Stomach (tissue), 4 donors: ENCODE data around the gene FXYD3.

Experiments
- EP300 ChIP-seq: sonication (generic); formaldehyde crosslinking; IDR thresholded peaks from one replicate; pipeline ENCODE4 v1.6.1; 2017; ENCODE audit warnings: antibody characterized with exemption
- POLR2A ChIP-seq, 4 donors: fragments of 450-650 bp; IDR thresholded peaks; one replicate each; pipeline ENCODE4 v1.6.1; 2016; ENCODE audit warnings: antibody characterized with exemption in 4 of 4, control low read depth in 2 of 4, mild to moderate bottlenecking in 1 of 4, moderate library complexity in 1 of 4
- POLR2AphosphoS5 ChIP-seq, 3 donors: sonication (generic); formaldehyde crosslinking; IDR thresholded peaks; one replicate each; pipeline ENCODE4 v1.6.1; 2016; ENCODE audit warnings: antibody characterized with exemption in 3 of 3
- TF ChIP-seq, protein P1 (sequence below), 7 experiments: fragments of 450-650 bp in 4 of 7; fragments of 200-600 bp in 3 of 7; sonication (generic) in 3 of 7; IDR thresholded peaks; one replicate each; pipeline ENCODE4 v1.5.1; 2016 to 2019; ENCODE audit warnings: antibody characterized with exemption in 7 of 7, control low read depth in 2 of 7, mild to moderate bottlenecking in 1 of 7

DNA sequence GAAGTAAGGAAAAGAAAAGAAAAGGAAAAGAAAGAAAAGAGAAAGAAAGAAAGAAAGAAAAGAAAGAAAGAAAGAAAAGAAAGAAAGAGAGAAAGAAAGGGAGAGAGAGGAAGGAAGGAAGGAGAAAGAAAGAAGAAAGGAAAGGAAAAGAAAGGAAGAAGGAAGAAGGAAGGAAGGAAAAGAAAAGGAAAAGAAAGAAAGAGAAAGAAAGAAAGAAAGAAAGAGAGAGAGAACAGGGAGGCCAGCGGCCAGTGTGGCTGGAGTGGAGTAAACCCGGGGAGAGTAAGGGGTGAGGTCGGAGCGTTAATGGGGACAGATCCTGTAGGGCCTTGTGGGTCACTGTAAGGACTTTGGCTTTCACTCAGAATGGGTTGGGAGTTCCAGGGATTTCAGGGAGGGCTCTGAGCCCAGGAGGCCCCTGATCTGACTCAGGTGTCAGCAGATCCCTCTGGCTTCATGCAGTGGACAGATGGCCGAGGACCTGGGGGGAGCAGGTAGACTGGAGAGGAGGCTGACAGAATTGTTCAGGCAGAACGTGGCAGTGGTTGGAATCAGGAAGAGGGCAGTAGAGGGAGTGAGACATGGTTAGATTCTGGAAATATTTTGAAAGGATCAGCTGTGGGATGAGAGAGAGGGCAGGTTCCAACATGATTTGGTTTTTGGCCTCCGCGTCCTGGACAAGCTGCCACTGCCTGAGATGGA lies 19.8 kb upstream of the FXYD3 start:
- TF ChIP-seq, protein P1, sequence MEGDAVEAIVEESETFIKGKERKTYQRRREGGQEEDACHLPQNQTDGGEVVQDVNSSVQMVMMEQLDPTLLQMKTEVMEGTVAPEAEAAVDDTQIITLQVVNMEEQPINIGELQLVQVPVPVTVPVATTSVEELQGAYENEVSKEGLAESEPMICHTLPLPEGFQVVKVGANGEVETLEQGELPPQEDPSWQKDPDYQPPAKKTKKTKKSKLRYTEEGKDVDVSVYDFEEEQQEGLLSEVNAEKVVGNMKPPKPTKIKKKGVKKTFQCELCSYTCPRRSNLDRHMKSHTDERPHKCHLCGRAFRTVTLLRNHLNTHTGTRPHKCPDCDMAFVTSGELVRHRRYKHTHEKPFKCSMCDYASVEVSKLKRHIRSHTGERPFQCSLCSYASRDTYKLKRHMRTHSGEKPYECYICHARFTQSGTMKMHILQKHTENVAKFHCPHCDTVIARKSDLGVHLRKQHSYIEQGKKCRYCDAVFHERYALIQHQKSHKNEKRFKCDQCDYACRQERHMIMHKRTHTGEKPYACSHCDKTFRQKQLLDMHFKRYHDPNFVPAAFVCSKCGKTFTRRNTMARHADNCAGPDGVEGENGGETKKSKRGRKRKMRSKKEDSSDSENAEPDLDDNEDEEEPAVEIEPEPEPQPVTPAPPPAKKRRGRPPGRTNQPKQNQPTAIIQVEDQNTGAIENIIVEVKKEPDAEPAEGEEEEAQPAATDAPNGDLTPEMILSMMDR (IDR thresholded peaks at IDR 0.05): no peak
- TF ChIP-seq POLR2A (IDR thresholded peaks at IDR 0.05) (no peak), EP300 (no peak), POLR2AphosphoS5 (IDR thresholded peaks at IDR 0.05) (no peak)
